ENCODE measurements around the gene QRICH1. TPM values are rescaled to one million over a fixed set of nuclear protein-coding genes. Genes with fewer than 3 reads are reported as not detected.

QRICH1 gene
- total RNA-seq, 2 donors from 2014 or later, result 59.8 to 76.0 TPM

- intact Hi-C loops (cut with DNase I), result loop anchor here (5.0 to 10.0 kb wide), 2 partner anchors 109 to 461 kb away; partner anchors contain the start of gene QRICH1
- Histone ChIP-seq H3K4me1 (peaks cover 9% of the 10 kb centered on the region), H3K4me3 (no peak overlapping the region), H3K27me3 (no peaks in the 10 kb centered on the region), H3K9me3 (no peaks in the 10 kb centered on the region), H3K36me3 (no peaks in the 10 kb centered on the region), H3K27ac (no peak overlapping the region), H3K9ac (ENCODE audit: low read depth in 2 of 2, low read length in 2 of 2) (no peak overlapping the region)
- TF ChIP-seq, protein P1, sequence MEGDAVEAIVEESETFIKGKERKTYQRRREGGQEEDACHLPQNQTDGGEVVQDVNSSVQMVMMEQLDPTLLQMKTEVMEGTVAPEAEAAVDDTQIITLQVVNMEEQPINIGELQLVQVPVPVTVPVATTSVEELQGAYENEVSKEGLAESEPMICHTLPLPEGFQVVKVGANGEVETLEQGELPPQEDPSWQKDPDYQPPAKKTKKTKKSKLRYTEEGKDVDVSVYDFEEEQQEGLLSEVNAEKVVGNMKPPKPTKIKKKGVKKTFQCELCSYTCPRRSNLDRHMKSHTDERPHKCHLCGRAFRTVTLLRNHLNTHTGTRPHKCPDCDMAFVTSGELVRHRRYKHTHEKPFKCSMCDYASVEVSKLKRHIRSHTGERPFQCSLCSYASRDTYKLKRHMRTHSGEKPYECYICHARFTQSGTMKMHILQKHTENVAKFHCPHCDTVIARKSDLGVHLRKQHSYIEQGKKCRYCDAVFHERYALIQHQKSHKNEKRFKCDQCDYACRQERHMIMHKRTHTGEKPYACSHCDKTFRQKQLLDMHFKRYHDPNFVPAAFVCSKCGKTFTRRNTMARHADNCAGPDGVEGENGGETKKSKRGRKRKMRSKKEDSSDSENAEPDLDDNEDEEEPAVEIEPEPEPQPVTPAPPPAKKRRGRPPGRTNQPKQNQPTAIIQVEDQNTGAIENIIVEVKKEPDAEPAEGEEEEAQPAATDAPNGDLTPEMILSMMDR (IDR thresholded peaks at IDR 0.05), result no peak
- DNase-seq, result no peak
These were observed 108.0 kb downstream of the QRICH1 start for GRCh38 chr3:48985831-48986376.

- no peaks in the 10 kb centered on the region for H3K36me3 ChIP-seq
- peaks cover 9% of the 10 kb centered on the region for H3K4me1 ChIP-seq
- H3K27ac ChIP-seq, result no peak overlapping the region
These were observed 109.2 kb downstream of the QRICH1 start for GRCh38 chr3:48984663-48985062.

GRCh38 chr3:48983096-48983495 is 110.8 kb downstream of the QRICH1 start:
- Histone ChIP-seq H3K9ac (ENCODE audit: low read depth in 2 of 2, low read length in 2 of 2) (no peak overlapping the region), H3K27ac (no peak overlapping the region), H3K27me3 (no peaks in the 10 kb centered on the region), H3K4me1 (no peaks in the 10 kb centered on the region), H3K4me3 (no peak overlapping the region), H3K36me3 (no peaks in the 10 kb centered on the region), H3K9me3 (no peaks in the 10 kb centered on the region)
- TF ChIP-seq, protein P1 (IDR thresholded peaks at IDR 0.05), result no peak
- intact Hi-C loops (cut with DNase I), result loop anchor here (10.0 kb wide), 1 partner anchor 112 kb away; the partner anchor contains the start of gene QRICH1
- no peak for DNase-seq

More at GRCh38 chr3:48984663-48985062, 109.2 kb downstream of the QRICH1 start:
- intact Hi-C loops (cut with DNase I), result loop anchor here (5.0 to 10.0 kb wide), 2 partner anchors 110 to 463 kb away; partner anchors contain the start of gene QRICH1
- Histone ChIP-seq H3K9ac (ENCODE audit: low read depth in 2 of 2, low read length in 2 of 2) (no peak overlapping the region), H3K27me3 (no peaks in the 10 kb centered on the region), H3K9me3 (no peaks in the 10 kb centered on the region), H3K4me3 (no peak overlapping the region)
- TF ChIP-seq, protein P1 (IDR thresholded peaks at IDR 0.05), result no peak
- no peak for DNase-seq

DNA sequence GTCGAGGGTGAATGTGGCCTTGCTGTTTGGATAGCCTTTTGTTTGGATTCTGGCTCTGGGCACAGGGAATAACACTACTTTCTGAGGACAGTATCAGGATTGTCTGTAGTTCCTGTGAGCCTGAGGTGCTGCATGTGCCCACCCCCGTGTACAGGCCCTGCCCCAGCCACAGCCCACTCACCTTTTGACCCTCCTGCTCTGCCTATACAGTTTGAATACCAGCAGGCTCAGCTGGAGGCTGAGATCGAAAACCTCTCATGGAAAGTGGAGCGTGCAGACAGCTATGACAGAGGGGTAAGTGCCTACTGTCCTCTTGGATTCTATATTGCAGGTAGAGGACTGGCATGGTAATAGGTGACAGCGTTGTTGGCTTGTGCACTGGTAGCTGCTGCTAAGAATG is 111.2 kb downstream of the QRICH1 start:
- no peak for DNase-seq

GRCh38 chr3:48982016-48982415 is 111.9 kb downstream of the QRICH1 start:
- H3K27me3 ChIP-seq, result no peaks in the 10 kb centered on the region
- intact Hi-C loops (cut with DNase I), result loop anchor here (10.0 kb wide), 1 partner anchor 113 kb away; the partner anchor contains the start of gene QRICH1
- H3K36me3 ChIP-seq, result no peaks in the 10 kb centered on the region
- TF ChIP-seq, protein P1 (IDR thresholded peaks at IDR 0.05), result no peak
- no peak overlapping the region for H3K4me3 ChIP-seq
- H3K4me1 ChIP-seq, result no peaks in the 10 kb centered on the region
- H3K27ac ChIP-seq, result no peak overlapping the region
- no peak overlapping the region for H3K9ac ChIP-seq (ENCODE audit: low read depth in 2 of 2, low read length in 2 of 2)
- no peak for DNase-seq
- no peaks in the 10 kb centered on the region for H3K9me3 ChIP-seq

More for the DNA sequence above, 111.2 kb downstream of the QRICH1 start:
- Histone ChIP-seq H3K27ac (no peak overlapping the region), H3K4me3 (no peak overlapping the region), H3K9me3 (no peaks in the 10 kb centered on the region), H3K36me3 (no peaks in the 10 kb centered on the region), H3K4me1 (no peaks in the 10 kb centered on the region), H3K9ac (ENCODE audit: low read depth in 2 of 2, low read length in 2 of 2) (no peak overlapping the region), H3K27me3 (no peaks in the 10 kb centered on the region)
- TF ChIP-seq, protein P1 (IDR thresholded peaks at IDR 0.05), result no peak
- intact Hi-C loops (cut with DNase I), result loop anchor here (10.0 kb wide), 1 partner anchor 112 kb away; the partner anchor contains the start of gene QRICH1
